HG03064 (cell line): ENCODE results near the gene MARK3.
"Not testable (repeated sequence)": the region's sequence is repeated elsewhere in the genome, so short reads cannot be mapped to it uniquely, and the experiment has no call there.

ENCODE experiments used
- ATAC-seq: cut with Tn5 transposase; IDR thresholded peaks from one replicate; pipeline ENCODE4 v1.9.1; 2021; ENCODE audit warnings: low read depth; ENCODE audit not compliant: unreplicated experiment

Gene MARK3

DNA sequence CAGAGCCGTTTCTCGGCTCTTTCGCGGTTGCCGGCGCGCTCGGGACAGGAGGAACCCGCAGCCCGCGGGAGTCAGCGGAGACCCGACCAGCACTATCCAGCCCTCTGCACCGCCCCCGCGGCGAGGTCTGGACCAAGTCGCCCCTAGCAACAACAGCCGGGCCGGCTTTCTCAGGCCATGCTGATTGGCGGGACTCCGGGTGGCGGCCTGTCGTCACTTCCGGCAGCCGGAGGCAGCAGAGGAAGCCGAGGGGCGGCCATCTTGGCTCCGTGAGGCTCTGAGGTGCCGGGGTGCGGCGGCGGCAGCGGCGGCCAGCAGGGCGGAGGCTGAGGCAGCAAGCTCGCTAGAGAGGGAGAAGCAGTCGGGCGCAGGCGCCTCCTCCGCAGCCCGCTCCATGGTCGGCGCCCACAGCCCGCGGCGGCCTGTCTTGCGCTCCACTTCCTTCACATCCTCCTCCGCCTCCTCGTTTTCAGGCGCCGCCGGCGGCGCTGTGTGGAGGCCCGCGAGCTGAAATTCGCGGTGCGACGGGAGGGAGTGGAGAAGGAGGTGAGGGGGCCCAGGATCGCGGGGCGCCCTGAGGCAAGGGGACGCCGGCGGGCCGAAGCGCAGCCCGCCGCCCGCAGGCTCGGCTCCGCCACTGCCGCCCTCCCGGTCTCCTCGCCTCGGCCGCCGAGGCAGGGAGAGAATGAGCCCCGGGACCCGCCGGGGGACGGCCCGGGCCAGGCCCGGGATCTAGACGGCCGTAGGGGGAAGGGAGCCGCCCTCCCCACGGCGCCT is at the start of gene MARK3:
MARK3 (plus strand) TSS at position 264 of the 777 bp plus-strand sequence. CDS start 615 bp downstream, outside the sequence.
- ATAC-seq = peak; percentile 85

DNA sequence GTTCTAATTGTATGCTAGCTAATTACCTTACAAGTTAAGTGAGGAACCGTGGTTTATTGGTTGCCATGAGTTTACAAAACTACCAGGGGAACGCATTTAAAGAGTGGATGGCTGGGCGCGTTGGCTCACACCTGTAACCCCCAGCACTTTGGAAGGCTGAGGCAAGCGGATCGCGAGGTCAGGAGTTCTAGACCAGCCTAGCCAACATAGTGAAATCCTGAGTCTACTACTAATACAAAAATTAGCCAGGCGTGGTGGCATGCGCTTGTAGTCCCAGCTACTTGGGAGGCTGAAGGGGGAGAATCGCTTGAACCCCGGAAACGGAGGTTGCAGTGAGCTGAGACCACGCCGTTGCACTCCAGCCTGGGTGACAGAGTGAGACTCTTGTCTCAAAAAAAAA is 49.0 kb upstream of the MARK3 start:
- ATAC-seq = no peak

- ATAC-seq = no peak
Observed at GRCh38 chr14:103337794-103338193, 47.4 kb upstream of the MARK3 start.

GRCh38 chr14:103339561-103339960 is 45.7 kb upstream of the MARK3 start:
- ATAC-seq = no peak

- no peak for ATAC-seq
Observed at GRCh38 chr14:103340480-103341212, 44.6 kb upstream of the MARK3 start.

DNA sequence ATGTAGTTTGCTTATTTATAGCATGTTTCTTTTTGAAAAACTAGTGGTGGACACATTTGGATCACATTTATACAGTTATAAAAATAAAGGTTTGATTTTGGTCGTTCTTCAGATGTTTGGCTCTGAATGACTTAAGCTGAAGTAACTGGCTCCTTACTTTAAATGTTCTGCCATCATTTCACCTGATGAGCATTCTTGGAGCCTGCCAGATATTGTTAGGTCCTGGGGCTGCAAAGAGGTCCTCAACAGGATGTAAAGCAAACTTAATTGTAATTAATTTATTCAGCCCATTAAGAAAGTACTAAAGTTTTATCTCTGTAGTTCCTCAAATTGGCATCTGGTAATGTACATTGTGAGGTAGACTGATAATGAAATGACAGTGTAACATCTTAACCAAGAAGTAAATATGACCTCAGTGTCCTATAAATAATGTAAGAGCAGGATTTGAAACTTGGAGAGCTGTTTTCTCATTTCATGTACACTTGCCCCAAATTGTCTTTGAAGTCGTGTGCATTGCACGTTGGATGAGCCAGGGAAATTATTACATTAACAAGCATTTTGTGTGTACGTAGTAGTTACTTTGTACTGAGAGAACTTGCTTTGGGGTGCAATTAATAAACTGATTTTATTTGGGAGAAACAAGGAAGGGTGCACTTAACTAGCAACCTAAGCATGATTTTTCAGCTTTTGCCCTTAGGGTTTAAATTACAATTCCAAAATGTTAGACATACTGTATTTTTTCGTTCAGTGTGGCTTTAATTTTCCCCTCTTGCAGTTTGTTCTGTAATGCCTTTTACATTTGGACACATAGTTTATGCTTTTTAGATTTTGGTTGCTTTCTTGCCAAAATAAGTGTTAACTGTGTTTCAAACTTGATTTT is 43.7 kb upstream of the MARK3 start:
- ATAC-seq = no peak

DNA sequence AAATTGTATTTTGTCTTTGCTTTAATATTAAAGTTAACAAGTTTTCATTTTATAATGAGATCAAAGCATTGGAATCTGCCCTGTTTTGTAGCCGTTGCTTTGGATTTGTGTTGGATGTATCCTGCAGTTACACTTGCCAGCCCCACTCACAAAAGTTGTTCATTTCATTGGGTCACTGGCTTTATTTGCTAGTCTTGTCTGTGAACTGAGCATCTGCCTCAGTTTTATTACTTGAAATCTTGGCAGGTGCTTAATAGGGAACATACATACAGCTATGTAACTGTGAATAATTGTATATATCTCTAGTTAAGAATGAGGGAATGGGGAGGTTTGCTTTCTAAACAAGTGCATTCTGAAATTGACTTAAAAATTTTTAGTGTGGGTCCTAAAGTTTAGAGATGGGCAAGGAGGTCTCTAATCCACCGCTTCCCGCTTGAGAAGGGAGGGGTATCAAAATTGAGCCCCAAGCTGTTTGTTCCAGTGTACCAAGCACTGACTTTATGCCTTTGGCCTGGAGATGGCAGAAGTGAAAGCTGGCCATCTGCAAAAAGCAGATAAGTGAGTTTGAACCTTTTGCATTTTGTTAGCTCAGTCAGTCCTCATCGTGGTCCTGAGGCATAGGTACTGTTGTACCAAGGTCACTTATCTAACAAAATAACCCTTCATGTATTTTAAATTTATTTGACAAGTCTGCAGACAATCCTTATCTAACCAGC is 41.9 kb upstream of the MARK3 start:
- ATAC-seq = no peak

- ATAC-seq = no peak
Observed at GRCh38 chr14:103343905-103344797, 41.1 kb upstream of the MARK3 start.

- ATAC-seq = no peak
Observed at GRCh38 chr14:103346286-103346685, 38.9 kb upstream of the MARK3 start.

- no peak for ATAC-seq
Observed at GRCh38 chr14:103347091-103347815, 38.0 kb upstream of the MARK3 start.

GRCh38 chr14:103348154-103348553 is 37.1 kb upstream of the MARK3 start:
- no peak for ATAC-seq

DNA sequence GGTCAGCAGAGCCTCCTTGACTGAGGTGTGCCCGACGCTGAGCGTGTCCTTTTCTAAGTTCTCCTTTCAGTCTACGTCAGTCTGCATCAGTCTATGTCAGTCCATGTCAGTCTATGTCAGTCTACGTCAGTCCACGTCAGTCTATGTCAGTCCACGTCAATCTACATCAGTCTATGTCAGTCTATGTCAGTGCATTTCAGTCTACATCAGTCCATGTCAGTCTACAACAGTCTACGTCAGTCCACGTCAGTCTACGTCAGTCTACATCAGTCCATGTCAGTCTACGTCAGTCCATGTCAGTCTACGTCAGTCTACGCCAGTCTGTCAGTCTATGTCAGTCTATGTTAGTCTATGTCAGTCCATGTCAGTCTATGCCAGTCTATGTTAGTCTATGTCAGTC is 35.2 kb upstream of the MARK3 start:
- no peak for ATAC-seq

DNA sequence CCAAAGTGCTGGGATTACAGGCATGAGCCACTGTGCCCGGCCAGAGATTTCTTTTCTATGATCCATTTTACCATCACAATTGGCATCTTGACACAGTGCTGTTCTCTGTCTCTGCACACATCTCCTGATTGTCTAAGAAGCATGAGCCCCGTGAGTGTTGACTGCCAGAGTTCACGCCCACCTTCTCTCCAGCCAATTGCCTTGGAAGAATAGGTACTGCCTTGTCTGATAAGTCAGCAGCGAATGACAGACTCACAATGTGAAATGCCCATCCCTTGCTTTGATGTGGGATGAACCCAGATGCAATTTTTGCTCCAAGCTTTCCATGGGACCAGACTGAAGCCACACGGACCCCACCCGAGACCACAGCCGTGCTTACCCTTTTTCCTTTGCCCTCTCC is 31.9 kb upstream of the MARK3 start:
- no peak for ATAC-seq

- no peak for ATAC-seq
Observed at GRCh38 chr14:103354141-103354540, 31.1 kb upstream of the MARK3 start.

- no peak for ATAC-seq
Observed at GRCh38 chr14:103356024-103356682, 29.1 kb upstream of the MARK3 start.

- not testable (repeated sequence) for ATAC-seq
Observed at GRCh38 chr14:103357552-103357951, 27.7 kb upstream of the MARK3 start.

- ATAC-seq = no peak
Observed at GRCh38 chr14:103360548-103360947, 24.7 kb upstream of the MARK3 start.

DNA sequence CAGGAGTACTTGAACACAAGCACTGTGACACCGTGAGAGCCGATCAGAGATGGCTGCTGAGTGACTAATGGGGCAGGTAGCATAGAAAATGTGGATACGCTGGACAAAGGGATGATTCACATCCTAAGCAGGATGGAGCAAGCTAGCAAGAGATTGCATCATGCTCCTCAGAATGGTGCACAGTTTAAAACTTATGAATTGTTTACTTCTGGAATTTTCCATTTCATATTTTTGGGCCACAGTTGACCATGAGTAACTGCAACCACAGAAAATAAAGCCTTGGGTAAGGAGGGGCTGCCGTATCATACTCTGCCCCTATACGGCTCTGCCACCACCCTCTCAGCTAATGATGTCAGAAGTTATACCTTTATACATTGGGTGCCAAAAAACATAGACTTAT is 23.3 kb upstream of the MARK3 start:
- no peak for ATAC-seq
